IPS-NIHi11 (cell line): ENCODE results near the gene VCL.
A peak's percentile ranks its signal among the peaks of the same experiment; 100 is the strongest.
"Not testable (repeated sequence)": the region's sequence is repeated elsewhere in the genome, so short reads cannot be mapped to it uniquely, and the experiment has no call there.

Source experiments
- DNase-seq: peaks from one replicate; pipeline ENCODE4 v3.0.0; 2012; ENCODE audit warnings: mixed read lengths, low spot score

VCL gene

DNA sequence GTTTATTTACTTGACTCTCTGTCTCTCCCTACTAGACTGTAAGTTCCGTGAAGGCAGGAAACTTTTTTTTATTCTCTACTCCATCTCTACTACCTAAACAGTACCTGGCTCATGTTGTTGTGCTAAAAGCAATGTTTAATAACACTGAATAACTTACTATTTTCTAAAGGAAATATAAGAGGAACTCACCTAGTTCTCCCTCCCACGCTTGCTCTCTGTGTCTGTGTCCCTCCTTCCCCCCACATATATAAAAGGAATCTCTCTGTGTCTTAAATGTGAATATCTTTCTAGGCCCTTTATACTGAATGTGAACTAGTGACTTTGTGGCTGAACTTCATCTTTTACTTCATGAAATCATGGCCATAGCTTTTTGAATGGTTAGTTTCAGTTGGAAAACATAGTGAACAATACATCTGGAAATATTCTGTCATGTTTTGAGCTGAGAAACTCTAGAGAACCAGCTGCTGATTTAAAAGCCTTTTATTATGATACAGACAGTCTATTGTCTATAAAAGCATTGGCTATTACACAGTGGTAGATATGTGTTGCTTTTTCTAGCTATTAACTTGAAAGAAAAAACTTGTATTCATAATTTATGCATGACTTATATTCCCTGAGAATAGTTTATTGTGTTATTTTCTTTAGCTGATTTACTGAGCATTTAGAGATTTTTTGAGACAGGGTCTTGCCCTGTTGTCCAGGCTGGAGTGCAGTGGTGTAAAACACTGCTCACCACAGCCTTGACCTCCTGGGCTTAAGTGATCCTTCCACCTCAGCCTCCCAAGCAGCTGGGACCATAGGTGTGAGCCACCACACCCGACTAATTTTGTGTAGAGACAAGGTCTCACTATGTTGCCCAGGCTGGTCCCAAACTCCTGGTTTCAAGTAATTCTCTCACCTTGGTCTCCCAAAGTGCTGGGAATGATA lies 42.5 kb downstream of the VCL start:
- no peak for DNase-seq

DNA sequence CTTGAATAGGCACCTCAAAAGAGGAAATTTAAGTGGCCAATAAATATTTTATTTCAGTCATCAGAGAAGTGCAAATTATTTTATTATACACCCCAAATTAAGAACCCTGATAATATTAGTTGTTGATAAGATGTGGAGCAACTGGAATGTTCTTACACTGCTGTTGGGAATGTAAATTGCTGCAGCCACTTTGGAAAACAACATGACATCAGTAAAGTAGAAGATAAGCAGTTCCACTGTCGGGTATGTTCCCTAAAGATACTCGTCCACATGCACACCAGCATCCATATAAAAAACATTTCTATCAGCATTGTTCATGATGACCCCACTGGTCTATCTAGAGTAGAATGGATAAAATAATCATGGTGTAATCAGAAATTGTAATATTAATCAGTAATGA lies 46.5 kb downstream of the VCL start:
- no peak for DNase-seq

- no peak for DNase-seq
Observed at GRCh38 chr10:74047304-74047703, 49.4 kb downstream of the VCL start.

DNA sequence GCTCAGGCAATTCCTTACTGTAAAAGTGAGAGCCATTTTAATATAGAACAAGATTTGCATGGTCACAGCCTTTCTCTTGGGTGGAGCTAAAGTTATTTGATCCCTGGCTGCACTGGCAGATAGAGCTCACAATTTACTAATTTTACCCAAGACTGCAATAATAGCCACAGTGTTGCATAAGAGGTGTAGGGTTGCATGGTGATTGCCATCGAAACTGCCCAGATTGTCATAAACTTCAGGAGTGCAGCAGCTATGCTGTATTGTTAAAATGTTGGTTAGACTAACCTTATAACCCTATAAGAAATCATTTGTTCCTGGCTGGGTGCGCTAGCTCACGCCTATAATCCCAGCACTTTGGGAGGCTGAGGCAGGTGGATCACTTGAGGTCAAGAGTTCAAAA lies 50.0 kb downstream of the VCL start:
- peak; percentile 42 for DNase-seq

- DNase-seq = no peak
Observed at GRCh38 chr10:74048433-74048832, 50.5 kb downstream of the VCL start.

GRCh38 chr10:74049955-74050354 lies 52.0 kb downstream of the VCL start:
- DNase-seq = no peak

GRCh38 chr10:74050653-74051052 lies 52.7 kb downstream of the VCL start:
- no peak for DNase-seq

DNA sequence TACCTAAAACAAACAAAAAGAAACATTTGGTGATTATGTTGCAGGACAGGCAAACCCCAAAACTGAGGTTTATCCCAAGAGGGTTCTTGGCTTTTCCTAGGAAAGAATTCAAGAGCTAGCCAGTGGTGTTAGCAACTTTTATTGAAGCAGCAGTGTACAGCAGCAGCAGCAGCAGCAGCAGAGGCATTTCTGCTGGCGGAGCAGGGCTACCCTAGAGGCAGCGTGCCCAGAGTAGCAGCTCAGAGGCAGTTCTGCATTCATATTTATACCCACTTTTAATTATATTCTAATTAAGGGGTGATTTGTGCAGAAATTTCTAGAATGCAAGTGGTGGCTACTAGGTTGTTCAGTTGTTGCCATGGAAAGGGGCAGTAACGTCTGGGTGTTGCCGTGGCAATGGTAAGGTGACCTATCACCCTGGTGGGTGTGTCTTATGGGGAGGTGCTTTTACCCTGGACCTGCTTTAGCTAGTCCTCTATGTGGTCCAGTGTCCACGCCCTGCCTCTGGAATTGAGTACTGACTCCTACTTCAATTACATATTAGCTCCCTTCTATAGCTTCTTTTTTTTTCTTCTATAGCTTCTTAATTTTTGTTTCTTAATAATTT lies 53.9 kb downstream of the VCL start:
- DNase-seq = peak; percentile 37

GRCh38 chr10:74052994-74053393 lies 55.1 kb downstream of the VCL start:
- no peak for DNase-seq

- DNase-seq = no peak
Observed at GRCh38 chr10:74055383-74056049, 57.6 kb downstream of the VCL start.

- DNase-seq = no peak
Observed at GRCh38 chr10:74056050-74056818, 58.3 kb downstream of the VCL start.

DNA sequence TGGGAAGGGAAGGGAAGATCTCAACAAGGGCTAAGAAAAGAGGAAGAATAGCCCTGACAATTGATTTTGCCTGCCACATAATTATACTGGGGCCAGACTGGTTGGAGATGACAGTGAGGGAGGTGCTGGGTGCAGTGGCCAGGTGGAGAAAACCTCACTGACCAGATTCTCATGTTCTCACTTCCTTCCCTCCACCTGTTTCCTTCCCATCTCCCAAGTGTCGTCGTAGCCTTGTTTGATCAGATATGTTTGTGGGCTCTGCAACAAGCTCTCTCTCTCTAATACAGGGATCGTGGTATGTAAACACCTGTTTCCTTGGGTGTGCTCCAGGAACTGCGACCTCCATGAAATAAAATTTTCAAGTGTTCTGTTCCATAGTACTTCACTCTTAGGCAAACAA lies 60.2 kb downstream of the VCL start:
- DNase-seq = no peak

DNA sequence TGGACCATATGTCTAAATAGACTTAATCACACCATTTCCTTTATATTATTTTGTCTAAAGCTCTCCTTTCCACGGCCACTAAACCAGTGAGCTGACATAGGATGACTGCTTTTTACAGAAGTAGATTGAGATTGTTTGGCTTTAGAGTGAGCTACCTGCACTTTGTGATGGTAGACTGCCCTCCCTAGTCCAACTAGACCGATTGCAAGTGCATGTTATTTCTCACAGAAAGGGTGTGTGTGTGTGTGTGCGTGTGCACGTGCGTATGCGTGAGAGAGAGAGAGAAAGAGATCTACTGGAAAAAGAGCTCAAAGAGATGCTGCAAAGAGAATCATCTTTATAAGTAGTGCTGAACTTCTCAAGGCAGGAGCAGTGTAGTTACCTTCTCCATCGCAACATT lies 60.7 kb downstream of the VCL start:
- DNase-seq = no peak

DNA sequence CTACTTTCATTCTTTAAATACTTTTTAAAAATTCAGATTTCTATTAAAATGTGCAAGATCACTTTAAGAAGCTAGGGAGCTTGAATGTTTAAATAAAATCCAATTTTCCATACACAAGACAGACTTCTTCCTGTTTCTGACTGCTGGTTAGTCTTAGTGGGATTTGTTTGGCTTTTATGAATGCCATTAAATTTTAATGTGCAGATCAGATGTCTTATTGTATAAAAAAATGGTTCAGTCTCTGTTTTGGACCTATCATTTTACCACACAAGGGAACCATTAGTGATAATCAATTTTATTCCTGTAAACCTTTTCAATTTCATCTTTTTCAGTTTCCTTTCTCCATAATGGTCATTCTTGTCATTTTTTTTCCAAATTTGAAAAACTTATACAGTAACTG lies 63.2 kb downstream of the VCL start:
- no peak for DNase-seq

DNA sequence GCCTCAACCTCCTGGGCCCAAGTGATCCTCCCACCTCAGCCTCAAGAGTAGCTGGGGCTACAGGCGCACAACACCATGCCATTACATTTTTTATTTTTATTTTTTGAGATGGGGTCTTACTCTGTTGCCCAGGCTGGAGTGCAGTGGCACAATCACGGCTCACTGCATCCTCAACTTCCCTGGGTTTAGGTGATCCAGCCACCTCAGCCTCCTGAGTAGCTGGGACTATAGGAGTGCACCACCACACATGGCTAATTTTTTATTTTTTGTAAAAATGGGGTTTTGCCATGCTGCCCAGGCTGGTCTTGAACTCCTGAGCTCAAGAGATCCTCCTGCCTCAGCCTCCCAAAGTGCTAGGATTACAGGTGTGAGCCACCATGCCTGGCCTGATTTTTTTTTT lies 64.1 kb downstream of the VCL start:
- not testable (repeated sequence) for DNase-seq

DNA sequence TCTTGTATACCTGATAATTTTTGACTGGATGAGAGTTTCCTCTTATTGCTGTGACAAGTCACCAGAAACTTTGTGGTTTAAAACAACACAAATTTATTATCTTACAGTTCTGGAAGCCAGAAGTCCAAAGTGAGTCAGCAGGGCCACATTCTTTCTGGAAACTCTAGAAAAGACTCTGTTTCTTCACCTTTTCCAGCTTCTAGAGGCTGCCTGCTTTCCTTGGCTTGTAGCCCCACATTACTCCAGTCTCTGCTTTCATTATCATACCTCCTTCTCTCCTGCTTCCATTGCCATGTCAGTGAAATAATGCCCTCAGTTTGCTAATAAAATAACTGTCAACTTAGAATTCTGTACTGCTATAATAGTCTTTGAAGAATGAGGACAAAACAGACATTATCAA lies 65.3 kb downstream of the VCL start:
- no peak for DNase-seq

GRCh38 chr10:74067373-74068352 lies 69.7 kb downstream of the VCL start:
- DNase-seq = no peak

- DNase-seq = no peak
Observed at GRCh38 chr10:74071157-74071556, 73.2 kb downstream of the VCL start.

DNA sequence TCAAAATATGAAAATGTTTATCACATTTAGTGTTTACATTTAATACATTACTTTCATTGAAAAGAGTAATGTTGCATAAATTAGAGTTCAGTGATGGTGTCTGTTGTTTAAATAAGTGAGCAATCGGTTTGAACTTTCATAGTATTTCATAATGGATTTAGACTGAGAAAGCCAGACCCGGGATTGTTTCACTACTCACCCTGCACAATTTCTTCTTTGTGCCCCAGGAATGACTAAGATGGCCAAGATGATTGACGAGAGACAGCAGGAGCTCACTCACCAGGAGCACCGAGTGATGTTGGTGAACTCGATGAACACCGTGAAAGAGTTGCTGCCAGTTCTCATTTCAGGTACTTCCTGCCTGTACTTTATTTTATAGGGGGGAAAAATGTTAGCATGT lies 74.6 kb downstream of the VCL start:
- no peak for DNase-seq

GRCh38 chr10:74075906-74076305 lies 78.0 kb downstream of the VCL start:
- no peak for DNase-seq

DNA sequence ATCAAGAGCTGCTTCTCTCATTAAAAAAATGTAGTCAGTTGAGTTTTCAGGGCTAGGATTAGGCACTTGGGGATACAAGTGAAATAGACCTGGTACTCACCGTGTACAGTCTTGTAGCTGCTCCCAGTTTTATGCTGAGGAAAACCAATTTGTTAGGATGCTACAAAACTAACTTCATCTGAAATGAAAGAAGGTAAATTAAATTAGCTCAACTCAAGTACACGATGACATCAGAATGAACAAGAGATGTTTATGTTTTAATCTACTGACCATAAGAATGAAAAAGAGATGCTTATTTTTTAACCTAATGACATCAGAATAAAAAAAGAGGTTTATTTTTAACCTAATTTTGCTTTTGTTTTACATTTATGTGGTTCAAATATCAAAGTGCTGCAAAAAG lies 79.0 kb downstream of the VCL start:
- no peak for DNase-seq
